Globus pallidus (tissue), 1 donor: Measurements from ENCODE around the gene ANO7.

Source experiments
- DNase-seq: peaks from one replicate; pipeline ENCODE4 v3.0.0-alpha.2; 2015; ENCODE audit warnings: low spot score

Gene ANO7, protein sequence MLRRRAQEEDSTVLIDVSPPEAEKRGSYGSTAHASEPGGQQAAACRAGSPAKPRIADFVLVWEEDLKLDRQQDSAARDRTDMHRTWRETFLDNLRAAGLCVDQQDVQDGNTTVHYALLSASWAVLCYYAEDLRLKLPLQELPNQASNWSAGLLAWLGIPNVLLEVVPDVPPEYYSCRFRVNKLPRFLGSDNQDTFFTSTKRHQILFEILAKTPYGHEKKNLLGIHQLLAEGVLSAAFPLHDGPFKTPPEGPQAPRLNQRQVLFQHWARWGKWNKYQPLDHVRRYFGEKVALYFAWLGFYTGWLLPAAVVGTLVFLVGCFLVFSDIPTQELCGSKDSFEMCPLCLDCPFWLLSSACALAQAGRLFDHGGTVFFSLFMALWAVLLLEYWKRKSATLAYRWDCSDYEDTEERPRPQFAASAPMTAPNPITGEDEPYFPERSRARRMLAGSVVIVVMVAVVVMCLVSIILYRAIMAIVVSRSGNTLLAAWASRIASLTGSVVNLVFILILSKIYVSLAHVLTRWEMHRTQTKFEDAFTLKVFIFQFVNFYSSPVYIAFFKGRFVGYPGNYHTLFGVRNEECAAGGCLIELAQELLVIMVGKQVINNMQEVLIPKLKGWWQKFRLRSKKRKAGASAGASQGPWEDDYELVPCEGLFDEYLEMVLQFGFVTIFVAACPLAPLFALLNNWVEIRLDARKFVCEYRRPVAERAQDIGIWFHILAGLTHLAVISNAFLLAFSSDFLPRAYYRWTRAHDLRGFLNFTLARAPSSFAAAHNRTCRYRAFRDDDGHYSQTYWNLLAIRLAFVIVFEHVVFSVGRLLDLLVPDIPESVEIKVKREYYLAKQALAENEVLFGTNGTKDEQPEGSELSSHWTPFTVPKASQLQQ

DNA sequence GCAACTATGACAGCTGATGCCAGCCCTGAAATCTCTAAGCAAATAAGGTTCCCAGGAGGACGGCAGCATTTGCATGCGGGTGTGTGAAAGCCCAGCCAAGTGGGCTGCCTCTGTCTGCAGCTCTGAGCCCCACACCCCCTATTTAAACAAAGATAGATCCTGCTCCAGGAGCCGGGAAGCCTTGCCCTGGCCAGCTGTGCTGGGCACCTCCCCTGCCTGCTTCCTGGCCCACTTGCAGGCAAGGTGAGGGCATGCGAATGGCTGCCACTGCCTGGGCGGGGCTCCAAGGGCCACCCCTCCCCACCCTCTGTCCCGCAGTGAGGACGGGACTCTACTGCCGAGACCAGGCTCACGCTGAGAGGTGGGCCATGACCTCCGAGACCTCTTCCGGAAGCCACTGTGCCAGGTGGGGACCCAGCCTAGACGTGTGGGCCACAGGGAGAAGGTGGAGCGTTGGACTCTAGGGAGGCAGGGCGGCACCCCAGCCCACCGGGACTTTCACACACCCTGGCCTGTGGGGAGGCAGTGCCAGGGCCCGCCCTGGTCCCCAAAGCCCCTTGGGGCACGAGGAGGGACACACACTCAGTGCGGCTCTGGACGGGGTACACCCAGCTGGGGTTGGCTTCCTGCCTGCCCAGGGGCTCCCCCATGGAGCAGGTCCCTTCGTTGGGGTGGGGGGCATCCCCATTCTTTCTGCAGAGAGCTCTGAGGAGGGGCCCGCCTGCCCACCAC is at the start of gene ANO7:
Gene ANO7 (plus strand): TSS at position 317 of the 732 bp plus-strand sequence. CDS start 1,387 bp downstream, outside the sequence.
- no peak for DNase-seq

DNA sequence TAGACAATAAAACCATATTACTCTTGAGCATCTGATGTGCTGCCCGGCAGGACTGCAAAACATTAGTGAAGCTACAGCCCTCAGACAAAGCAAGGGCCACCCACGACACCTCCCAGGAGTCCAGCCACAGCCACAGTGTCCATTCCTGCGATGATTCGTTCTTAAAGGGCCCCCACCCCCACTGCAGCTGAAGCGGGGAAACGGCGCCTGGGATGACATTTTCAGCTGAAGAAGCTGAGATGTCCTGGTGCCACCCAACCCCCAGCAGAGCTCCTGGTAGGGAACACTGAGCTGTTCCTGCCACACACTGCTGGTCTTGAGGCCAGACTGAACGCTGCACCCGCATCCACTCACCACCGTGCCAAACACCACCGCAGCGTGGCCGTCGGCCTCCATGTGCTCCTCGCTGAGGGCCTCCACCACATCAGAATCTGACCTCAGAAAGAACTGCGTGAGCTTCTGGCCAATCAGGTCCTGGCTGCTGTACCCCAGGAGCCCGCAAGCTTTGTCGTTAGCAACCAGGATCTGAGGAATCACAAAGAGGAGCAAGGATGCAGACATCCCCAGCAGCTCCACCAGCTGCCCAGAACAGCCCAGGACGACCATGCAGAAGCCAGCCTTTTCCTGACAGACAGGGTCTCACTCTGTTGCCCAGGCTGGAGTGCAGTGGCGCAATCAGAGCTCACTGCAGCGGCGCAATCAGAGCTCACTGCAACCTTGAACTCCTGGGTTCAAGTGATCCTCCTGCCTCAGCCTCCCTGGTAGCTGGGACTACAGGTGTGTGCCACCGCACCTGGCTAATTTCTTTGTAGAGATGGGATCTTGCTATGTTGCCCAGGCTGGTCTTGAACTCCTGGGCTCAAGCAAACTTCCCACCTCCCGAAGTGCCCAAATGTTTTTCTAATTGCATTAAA is 48.7 kb upstream of the ANO7 start:
- DNase-seq, result no peak

DNA sequence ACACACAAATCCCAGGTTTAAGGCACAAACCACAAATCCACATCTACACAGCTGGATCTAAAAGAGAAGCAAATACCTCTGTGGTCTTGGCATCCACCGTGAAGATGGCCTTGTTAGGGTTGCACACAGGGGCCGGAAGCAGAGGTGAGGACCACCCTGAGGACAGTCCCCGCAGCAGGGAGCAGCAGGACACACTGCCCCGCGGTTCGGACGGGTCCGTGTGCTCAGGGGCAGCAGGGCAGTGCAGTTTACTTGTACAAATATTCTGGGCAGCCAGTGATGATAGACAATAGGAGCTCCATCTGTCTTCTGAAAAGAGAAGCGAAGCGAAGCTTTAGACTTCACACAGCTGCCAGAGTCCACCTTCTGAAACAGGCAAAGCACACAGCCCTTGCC is 48.0 kb upstream of the ANO7 start:
- no peak for DNase-seq

DNA sequence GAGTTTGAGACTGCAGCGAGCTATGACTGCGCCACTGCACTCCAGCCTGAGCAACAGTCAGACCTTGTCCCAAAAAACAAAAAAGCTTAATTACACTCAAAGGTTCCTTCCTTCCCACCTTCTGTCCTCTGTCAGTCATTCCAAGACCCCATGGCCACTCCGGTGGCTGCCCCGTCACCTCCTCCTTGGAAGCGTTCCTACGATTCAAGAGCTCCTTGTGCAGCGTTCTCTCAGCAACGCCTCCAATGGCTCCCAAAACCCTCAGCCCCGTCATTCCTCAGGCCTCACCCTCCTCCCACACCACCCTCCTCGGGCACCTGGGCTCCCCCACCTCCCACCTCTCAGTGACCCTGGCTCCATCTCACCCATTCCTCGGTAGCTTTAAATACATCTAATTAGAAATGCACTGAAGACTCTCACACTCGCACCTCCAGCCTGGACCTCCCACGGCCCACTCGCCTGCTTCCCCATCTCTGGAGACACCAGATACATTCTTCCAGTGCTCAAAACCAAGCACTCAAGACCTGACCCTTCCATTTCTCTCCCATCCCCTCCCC is 47.2 kb upstream of the ANO7 start:
- no peak for DNase-seq

DNA sequence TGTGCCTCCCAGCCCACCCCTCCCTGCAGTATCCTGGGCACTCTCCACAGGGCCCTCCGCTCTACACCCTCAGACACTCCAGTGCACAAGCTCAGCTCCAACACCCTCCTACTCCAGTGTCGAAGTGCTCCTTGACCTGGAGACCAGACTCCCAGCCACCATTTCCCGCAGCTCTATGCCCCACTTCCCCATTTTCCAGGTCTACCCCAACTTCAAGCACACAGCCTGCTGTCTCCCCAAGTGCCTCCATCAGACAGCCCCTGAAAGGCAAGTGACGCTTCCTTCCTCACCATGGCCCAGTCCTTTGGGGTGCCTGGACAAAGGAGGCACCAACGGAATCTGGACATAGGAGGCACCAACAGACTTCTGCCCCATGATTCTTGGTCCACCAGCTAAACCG is 46.4 kb upstream of the ANO7 start:
- no peak for DNase-seq

DNA sequence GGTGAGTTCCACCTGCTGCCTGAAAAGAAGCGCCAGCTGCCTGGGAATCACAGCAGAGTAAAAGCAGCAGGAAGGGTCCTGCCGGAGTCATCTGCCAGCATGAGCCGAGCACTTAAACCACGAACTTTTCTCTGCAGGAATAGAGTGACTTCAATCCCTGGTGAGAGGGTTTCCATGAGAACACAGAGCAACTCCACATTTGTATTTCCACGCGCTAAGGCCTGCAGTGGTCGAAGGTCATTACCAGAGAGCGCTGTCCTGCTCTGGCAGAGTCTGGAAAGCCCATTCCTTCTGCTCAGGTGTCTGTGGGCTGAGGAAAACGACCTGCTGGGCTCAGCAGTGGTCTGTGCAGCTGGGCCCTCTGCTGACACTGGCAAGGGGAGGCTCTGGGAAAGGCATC is 45.9 kb upstream of the ANO7 start:
- no peak for DNase-seq

DNA sequence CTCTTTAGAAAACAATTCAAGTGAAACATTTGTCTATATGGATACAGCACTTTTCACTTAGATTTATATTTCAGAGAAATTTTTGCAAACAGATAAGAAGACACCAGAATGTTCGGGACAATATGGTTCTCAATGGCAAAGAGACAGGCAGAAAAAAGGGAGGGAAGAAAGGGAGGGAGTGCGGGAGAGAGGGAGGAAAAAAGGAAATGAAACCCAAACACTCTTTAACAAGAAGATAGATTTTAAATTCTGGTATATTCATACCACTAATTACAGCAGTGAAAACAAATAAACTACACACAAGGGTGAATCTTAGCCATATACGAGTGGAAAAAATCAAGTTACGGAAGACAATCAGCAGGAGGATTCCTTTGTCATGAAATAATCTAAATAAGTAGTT is 42.2 kb upstream of the ANO7 start:
- no peak for DNase-seq

DNA sequence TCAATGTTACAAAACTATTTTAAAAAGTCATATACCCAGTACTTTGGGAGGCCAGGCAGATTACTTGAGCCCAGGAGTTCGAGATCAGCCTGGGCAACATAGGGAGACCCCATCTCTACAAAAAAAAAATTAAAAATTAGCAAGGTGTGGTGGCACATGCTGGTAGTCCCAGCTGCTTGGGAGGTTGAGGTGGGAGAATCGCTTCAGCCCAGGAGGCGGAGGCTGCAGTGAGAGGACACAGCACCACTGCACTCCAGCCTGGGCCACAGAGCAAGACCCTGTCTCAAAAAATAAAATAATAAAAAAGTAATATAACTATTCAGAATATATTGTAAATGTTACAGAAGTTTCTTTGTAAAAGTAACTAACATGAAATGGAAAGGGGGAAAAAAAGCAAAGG is 41.1 kb upstream of the ANO7 start:
- no peak for DNase-seq

DNA sequence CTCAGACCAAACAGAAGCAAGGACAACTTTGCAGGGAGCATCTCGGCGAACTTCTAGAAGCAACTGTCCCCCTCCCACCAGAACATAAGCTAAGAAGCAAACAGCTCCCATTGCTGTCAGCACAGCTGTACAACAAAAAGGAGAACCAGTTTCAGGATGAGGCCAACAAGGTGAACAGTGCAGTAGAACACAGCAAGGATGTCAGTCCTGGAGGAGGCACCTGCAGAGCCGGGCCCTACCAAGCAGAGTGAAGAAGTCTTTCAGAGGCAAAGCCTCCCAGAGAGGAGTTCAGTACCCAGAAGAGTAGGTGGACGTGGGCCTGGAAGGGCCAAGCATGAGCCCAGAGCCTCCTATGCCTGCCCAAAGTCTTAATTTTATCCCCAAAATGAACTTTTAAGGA is 40.2 kb upstream of the ANO7 start:
- no peak for DNase-seq

DNA sequence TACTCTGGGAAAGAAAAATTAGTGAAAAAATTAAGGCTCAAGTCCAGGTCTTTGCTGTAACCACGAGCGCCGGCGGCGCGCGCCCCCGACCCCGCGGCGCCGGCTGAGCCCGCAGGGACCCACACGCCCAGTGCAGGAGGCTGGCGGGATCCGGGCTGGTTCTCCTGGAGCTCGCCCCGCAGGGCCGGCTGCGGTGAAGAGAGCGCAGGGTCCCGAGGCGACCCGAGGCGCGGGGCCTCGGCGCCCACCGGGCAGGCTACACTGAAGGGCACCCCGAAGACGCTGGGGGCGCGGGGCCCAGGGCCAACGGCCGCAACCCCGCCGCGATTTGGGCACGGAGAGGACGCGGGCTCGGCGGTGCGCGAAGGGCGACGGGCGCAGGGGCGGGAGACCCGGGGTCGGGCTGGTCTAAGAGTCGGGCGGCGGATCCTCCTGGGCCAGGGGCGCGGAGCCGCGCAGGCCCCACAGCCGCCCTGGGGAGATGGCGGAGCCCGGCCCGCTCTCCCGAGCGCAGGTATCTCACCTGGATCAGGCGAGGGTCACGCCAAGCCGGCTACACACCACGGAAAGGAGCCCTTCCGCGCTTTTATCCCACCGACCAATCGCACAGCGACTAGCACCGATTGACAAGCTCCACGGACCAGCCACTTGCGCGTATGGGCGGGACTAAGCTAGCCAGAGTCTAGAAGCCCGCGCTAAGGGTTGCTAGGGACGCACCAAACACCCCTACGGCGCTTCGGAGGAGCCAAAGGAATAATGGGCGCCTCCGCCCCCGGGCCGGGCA is 39.4 kb upstream of the ANO7 start, which contains the start of gene PASK:
Gene PASK (minus strand): TSS at position 582 of the 784 bp plus-strand sequence. CDS start 6,440 bp downstream, outside the sequence.
- DNase-seq, result peak; percentile 92

DNA sequence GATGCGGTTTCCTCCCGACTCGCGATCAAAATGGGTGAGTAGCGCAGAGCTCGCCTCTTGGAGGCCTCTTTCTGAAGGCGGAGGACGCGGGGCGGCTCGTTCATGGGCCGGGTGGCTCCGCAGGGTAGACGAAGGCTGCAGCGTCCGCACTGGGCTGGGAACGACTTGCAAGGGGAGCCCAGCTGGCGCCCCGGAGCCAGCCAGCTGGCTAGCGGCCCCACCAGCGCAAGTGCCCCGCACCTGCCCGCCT is 38.9 kb upstream of the ANO7 start:
- DNase-seq, result no peak

DNA sequence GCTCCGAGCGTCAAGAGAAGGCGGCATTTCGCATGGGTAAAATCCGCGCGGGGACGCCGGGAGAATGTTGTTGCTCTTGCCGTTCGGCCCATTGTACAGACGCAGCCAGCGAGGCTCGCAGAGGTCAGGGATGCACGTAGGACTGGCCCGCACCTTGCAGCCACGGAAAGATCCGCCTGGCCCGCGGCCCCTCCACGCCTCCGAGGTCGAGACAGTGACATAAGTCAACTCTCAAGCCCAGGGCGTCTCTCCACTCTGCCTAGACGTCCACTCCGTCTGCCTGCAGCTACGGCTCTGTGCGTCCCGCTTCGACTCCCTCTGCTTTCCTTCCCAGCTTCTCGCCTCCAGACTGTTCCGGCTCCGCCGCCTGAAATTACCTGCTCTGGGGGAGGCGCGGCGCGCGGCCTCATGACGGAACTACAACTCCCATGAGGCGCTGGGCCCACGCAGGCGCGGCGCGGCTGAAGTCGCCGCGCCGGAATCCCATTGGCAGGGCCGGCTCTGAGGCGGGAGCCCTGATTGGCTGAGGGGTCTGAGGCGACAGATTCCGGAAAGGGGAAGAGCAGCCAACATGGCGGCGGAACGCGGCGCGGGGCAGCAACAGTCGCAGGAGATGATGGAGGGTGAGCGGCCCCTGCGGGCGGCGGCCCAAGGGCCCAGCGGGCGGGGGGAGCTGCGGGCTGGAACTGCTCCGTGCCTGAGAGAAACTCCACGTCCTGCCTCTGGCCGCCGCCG is 38.4 kb upstream of the ANO7 start, which contains the start of gene PPP1R7:
Gene PPP1R7 (plus strand): TSS at position 543 of the 735 bp plus-strand sequence. CDS start 29 bp downstream, at position 572.
- peak; percentile 91 for DNase-seq

DNA sequence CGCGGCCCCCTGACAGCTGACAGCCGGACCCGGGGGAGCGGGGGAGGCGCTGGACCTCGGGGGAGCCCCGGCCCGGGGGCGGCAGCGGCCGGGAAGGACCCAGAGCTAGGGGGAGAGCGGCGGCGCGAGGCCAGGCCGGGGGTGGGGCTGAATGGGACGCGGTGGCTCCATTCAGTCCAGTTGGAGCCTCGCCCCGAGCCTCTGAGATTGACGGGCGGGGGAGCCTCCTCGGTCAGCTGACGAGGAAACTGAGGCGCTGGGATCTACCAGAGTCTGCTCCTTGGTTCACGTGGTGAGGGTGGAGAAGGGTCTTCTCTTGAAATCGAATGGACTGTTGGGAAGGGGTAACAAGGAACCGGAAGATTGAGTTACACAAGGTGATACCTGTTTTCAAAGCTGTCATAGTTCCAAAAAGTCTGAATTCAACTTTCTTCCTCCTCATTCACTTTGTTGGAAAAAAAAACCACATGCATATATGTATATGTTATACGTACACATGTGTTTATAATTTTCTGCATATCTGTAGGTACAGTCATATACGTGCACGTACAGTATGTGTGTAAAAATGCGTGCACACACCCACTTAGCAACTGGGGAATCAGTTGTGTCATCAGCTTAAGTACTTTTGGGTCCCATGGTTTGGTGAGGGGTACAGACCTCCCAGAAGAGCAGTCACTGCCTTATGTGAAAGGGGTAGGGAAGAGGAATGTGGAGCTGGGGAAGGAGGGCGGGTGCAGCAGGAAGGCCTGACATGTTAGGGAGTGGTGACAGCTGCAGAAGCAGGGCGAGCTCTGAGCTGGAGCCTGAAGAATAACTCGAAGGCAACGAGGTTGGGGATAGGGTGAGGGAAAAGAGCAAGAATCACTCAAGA is 37.6 kb upstream of the ANO7 start:
- no peak for DNase-seq

DNA sequence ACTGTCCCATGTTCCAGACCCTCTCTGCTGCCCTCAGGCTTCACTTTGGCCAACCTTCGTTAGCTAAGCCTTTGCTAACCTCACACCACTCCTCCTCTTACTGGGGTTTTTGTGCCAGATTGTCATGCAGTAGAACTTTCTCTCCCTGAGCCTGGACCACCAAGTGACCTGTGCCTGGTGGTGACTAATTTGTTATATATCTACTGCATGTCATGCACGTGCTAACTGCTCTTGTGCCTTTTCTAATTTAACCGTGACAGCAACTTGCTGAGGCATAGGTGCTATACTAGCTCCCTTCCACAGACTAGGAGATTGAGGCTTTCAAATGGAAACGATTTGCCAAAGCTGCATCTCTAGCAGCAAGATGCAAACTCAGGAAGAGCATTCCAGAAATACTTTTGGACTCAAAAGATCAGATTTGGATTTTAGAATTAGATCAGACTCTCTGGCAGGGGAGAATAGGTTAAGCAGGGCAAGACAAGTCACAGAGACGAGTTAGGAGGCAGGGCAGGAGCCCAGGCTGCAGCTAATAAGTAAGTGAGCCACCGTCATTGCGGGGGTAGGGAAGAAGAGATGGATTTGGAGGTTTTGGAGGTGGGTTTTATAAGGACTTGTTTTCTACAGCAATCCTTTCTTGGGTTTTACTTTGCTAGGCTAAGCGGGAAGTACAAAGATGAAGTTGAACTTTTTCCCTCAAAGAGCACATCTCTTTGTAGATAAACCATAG is 36.4 kb upstream of the ANO7 start:
- DNase-seq, result no peak

DNA sequence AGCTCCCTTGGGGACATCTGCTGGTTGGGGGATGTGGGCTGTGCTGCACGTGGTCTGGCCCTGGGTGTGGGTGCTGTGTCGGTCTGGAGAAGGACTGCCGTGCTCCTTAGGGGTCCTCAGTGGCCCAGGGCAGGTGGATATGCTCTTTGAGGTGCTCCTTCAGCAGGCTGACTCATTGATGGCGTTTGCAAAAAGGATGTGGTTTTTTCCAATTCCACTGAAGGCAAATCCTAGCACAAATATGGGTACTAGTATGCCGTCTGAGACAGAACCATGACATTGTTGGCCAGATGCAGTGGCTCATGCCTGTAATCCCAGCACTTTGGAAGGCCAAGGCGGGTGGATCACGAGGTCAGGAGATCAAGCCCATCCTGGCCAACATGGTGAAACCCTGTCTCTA is 34.9 kb upstream of the ANO7 start:
- no peak for DNase-seq

DNA sequence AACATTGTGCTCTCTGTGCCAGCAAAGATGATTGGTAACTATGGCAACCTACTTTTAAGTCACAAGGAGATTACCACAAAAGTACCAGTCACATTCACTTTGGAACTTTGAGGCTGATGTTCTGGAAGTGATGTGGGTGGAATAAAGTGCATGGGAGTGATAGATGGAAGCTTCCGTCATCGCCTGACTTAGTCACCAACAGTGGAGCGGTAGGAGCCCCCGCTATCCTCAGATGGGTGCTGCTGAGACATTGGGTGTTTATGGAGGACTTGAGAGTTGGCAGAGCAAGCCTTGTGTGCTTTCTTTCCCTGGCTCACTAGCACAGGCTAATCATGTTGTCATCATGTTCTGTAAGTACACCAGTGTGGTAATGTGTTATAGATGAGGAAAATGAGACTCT is 33.6 kb upstream of the ANO7 start:
- no peak for DNase-seq

DNA sequence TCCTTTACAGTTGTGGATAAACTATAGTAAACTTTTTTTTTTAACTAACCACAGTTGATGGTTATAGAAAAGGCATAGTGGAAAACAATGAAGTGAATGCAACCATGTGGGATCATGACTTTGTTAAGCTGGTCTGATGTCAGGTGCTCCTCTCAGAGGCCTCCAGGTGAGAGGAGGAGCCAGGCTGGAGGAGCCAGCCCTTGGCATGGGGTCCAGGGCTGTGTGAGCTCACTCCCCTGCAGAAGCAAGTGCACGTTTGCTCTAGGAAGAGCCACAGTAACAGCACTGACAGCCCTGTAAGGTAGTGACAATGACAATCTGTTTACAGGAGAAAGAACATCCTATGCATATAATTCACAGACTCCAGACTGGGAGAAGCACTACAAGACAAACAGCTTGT is 32.5 kb upstream of the ANO7 start:
- no peak for DNase-seq

DNA sequence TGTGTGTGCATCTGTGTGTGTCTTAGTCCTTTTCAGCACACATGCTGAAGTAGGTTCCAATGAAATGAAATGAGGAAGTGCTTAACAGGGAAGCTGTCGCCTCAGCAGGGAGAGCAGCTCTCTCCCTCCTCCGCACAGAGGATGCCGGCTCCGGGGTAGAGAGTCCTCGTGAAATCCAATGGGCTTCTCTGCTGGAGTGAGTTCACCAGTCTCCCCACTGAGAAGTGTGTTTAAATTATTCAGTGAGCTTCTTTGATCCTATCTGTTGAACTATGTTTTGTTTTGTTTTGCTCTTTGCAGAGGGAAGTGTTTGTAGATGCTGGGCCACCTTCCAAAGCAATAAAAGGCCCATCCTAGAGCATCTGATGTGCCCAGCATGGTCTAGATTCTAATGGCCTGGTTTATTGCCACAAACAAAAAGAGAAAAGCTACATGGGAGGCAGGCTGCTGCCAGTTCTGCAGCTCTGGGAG is 31.5 kb upstream of the ANO7 start:
- no peak for DNase-seq
